Dedifferentiated amniotic fluid mesenchymal stem cell (primary cell): ENCODE measurements around the gene QKI.
"Not testable (repeated sequence)": the region's sequence is repeated elsewhere in the genome, so short reads cannot be mapped to it uniquely, and the experiment has no call there.

Experiments
- DNase-seq: peaks from one replicate; pipeline ENCODE4 v3.0.0-alpha.2; 2016; ENCODE audit errors: extremely low spot score

QKI gene

GRCh38 chr6:163414946-163415619, 565 bp downstream of the QKI start:
- no peak for DNase-seq

- DNase-seq, result peak; percentile 57
These were observed 1.4 kb downstream of the QKI start for GRCh38 chr6:163415620-163416556.

- peak; percentile 90 for DNase-seq
These were observed 2.2 kb downstream of the QKI start for GRCh38 chr6:163416557-163417253.

DNA sequence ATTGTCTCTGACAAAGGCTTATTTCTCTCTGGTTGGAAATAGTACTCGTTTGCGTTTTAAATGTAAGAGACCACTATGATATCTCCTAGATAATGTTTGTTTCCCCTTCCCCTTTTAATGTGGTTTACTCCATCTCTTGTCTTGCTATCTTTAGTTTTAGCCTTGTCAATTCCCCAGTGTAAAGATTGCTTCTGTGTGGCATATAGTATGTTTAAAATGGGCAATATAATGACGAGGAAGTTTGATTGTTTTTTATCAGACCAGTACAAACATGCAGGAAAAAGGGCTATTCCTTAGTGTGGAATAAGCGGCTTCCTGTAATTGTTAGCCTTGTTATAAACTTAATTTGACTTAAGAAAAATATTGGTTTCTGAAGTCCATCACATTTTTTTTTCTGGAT, 3.1 kb downstream of the QKI start:
- DNase-seq, result no peak

- DNase-seq, result no peak
These were observed 4.0 kb downstream of the QKI start for GRCh38 chr6:163418311-163419029.

DNA sequence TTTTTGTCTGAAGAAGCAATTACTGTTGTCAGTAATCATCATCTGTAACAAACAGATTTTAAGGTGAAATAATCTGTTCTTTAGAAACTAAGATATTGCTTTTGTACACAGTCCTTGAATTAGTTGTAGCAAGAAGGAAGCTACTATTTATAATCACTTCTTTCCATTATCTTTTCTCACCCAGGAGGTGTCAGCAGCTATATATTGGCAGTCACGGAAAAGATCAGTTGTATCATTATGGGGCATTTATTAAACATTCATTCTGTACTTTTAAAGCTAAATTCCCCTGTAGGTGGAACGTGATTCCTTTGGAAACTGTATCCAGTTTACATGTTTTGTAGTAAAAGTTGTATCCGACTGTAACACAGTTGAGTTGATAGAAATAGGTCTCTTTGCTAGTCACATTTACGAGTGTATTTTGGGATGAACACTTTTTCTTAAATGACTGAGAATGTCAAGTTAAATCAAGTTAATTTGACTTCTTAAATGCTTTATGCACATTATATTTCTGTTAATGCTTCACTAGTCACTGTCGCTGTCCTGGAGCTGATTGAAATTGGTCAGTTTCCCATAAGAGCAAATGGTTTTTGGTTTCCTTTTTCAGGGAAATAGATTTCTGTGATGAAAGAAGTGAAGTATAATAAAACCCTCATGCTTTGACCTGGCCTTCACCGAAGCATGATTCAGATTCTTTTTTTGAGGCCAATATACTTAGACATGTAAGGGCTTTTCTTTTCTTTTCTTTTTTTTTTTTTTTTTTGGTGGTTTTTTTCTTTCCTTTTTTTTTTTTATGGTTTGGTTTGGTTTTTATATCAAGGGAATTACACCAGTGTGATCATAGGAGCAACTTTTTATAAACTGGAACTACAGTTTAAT, 5.1 kb downstream of the QKI start:
- DNase-seq, result no peak

GRCh38 chr6:163420289-163420614, 5.7 kb downstream of the QKI start:
- DNase-seq, result no peak

DNA sequence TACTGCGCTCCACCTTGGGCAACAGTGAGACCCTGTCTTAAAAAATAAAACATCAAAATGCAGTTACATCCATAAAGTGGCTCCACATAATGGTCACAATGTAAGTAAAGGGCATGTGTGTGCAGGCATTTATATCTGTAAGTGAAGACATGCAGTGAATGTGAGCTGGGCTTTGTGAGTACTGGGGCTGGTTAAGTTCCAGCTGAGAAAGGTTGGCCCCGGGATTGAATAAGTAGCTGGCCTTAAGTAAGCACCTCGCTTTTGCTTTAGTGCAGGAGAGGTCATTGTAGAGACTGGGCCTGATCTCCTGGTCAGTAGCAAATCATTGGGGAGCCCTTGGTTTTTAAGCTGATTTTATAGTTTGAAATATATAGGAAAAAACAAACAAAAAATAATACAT, 8.0 kb downstream of the QKI start:
- no peak for DNase-seq

DNA sequence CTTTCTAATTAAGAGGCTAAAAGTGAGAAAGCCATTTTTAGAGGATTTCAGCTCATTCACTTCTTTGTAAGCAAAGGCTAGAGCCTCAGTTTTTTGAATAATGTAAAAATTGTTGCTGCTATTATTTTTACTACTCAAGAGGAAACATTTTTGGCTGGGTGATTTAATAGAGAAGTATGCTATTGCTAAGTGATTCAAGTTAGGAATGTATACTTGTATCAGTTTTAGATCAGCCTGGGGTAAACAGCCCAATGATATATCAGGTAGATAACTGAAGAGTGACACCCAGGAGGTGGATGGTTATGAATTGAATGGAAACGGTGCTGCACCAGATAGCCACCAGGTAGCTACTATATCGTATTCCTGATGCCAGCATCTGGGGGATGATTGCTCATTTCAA, 9.2 kb downstream of the QKI start:
- no peak for DNase-seq

DNA sequence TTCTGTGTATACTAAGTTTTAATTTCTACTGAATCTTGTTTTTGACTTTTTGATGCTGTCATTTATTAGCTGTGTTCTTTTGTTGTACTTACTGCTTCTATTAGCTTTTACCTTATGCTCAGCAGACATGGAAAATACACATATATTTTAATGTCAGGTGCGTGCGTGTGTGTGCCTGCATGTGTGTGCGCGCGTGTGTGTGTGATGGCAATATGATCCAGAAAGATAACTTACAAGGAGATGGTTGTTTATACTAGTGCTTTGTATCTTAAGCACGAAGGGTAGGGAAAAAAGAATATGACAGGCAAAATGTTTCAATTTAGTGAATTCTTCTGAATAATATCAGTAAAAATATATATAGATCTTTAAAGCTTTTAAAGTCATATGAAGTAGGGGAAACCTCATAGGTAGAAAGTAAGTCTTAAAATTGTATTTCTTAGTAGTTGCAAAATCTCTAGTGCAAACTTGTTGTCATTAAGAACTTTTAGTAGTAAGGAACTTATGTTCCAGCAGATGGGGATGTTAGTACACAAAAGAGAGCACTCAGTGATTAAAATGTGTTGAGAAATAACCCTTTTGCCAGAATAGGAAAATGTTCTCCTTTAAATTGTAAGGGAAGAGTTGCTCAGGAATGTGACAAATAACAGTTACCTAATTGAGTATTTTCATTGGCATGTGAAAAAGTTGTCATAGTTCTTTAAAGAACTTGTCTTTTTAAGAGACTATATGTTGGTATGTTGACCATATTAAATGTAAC, 13.2 kb downstream of the QKI start:
- DNase-seq, result peak; percentile 60

- no peak for DNase-seq
These were observed 13.9 kb downstream of the QKI start for GRCh38 chr6:163428373-163428772.

- DNase-seq, result no peak
These were observed 15.4 kb downstream of the QKI start for GRCh38 chr6:163429858-163430448.

DNA sequence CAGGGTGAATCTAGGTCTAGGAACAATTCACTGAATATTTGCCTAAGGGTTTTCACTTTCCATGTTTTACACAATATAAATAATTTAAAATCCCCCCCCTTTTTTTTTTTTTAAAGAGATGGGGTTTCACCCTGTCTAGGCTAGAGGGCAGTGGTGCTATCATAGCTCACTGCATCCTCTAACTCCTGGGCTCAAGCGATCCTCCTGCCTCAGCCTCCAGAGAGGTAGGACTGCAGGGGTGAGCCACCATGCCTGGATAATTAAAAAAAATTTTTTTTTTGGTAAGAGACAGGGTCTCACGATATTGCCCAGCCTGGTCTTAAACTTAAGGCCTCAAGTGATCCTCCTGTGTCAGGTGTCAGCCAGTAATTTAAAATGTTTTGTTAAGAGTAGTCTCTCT, 17.8 kb downstream of the QKI start:
- DNase-seq, result no peak

GRCh38 chr6:163433486-163433885, 19.0 kb downstream of the QKI start:
- DNase-seq, result not testable (repeated sequence)

GRCh38 chr6:163435023-163435422, 20.5 kb downstream of the QKI start:
- DNase-seq, result no peak

- no peak for DNase-seq
These were observed 22.3 kb downstream of the QKI start for GRCh38 chr6:163436843-163437242.

GRCh38 chr6:163437466-163437865, 22.9 kb downstream of the QKI start:
- DNase-seq, result no peak

GRCh38 chr6:163438298-163438939, 23.9 kb downstream of the QKI start:
- DNase-seq, result no peak

- DNase-seq, result no peak
These were observed 24.4 kb downstream of the QKI start for GRCh38 chr6:163438940-163439335.
